ENCODE results near the gene PRKAA1. TPM values are rescaled to one million over a fixed set of nuclear protein-coding genes. Genes with fewer than 3 reads are reported as not detected.
A peak's percentile ranks its signal among the peaks of the same experiment; 100 is the strongest.
"Not testable (repeated sequence)": the region's sequence is repeated elsewhere in the genome, so short reads cannot be mapped to it uniquely, and the experiment has no call there.

The PRKAA1 gene
- polyA plus RNA-seq, 6 donors from 2014 or later = 22.6 to 44.8 (median 40.6) TPM

GRCh38 chr5:40831346-40832210 lies 33.4 kb upstream of the PRKAA1 start:
- Mint-ChIP-seq H3K4me3 (peak overlapping the region in 1 of 8 donors; percentile 96), H3K27me3 (no peaks in the 10 kb centered on the region), H3K36me3 (peaks cover 27 to 40% of the 10 kb centered on the region in 2 donors), H3K9me3 (no peaks in the 10 kb centered on the region), H3K27ac (peak overlapping the region in 2 of 6 donors; percentile 8 to 27), H3K4me1 (peaks cover 39 to 54% (median 50%) of the 10 kb centered on the region in 3 donors)
- ATAC-seq (ENCODE audit: low read depth in 2 of 2) = no peak
- no peak for DNase-seq

- H3K36me3 Mint-ChIP-seq = peaks cover 27 to 40% of the 10 kb centered on the region in 2 donors
- no peak overlapping the region for H3K4me3 Mint-ChIP-seq
- ATAC-seq (ENCODE audit: low read depth in 2 of 2) = no peak
- DNase-seq = no peak
- peak overlapping the region in 1 of 6 donors; percentile 21 for H3K27ac Mint-ChIP-seq
- H3K4me1 Mint-ChIP-seq = peaks cover 35 to 54% (median 36%) of the 10 kb centered on the region in 3 donors
- H3K9me3 Mint-ChIP-seq = no peaks in the 10 kb centered on the region
- H3K27me3 Mint-ChIP-seq = no peaks in the 10 kb centered on the region
Measured at GRCh38 chr5:40829748-40830533, 31.8 kb upstream of the PRKAA1 start.

- Mint-ChIP-seq H3K4me1 (peaks cover 27 to 44% (median 27%) of the 10 kb centered on the region in 3 donors), H3K9me3 (no peaks in the 10 kb centered on the region), H3K36me3 (peaks cover 24 to 37% of the 10 kb centered on the region in 2 donors), H3K27ac (peak overlapping the region in 3 of 6 donors; percentile 2 to 57 (median 49)), H3K27me3 (no peaks in the 10 kb centered on the region), H3K4me3 (no peak overlapping the region)
- DNase-seq = no peak
- no peak for ATAC-seq (ENCODE audit: low read depth in 2 of 2)
Measured at GRCh38 chr5:40828690-40829661, 30.8 kb upstream of the PRKAA1 start.

- no peak overlapping the region for H3K4me3 Mint-ChIP-seq
- H3K27me3 Mint-ChIP-seq = no peaks in the 10 kb centered on the region
- DNase-seq (no peak), ATAC-seq (ENCODE audit: low read depth in 2 of 2) (no peak)
- peaks cover 19 to 35% (median 24%) of the 10 kb centered on the region in 3 donors for H3K4me1 Mint-ChIP-seq
- H3K9me3 Mint-ChIP-seq = no peaks in the 10 kb centered on the region
- H3K27ac Mint-ChIP-seq = peak overlapping the region in 5 of 6 donors; percentile 1 to 73 (median 10)
- peaks cover 23 to 34% of the 10 kb centered on the region in 2 donors for H3K36me3 Mint-ChIP-seq
Measured at GRCh38 chr5:40828021-40828631, 30.0 kb upstream of the PRKAA1 start.

GRCh38 chr5:40827188-40827977 lies 29.2 kb upstream of the PRKAA1 start:
- DNase-seq = no peak
- Mint-ChIP-seq H3K4me3 (peak overlapping the region in 1 of 8 donors; percentile 65), H3K9me3 (no peaks in the 10 kb centered on the region)

GRCh38 chr5:40826489-40827187 lies 28.5 kb upstream of the PRKAA1 start:
- peaks cover 8 to 20% (median 14%) of the 10 kb centered on the region in 3 donors for H3K4me1 Mint-ChIP-seq
- H3K36me3 Mint-ChIP-seq = peaks cover 23 to 28% of the 10 kb centered on the region in 2 donors
- no peak overlapping the region for H3K4me3 Mint-ChIP-seq
- ATAC-seq (ENCODE audit: low read depth in 2 of 2) (no peak), DNase-seq (no peak)
- H3K27ac Mint-ChIP-seq = no peak overlapping the region
- no peaks in the 10 kb centered on the region for H3K27me3 Mint-ChIP-seq
- no peaks in the 10 kb centered on the region for H3K9me3 Mint-ChIP-seq

More at GRCh38 chr5:40827188-40827977, 29.2 kb upstream of the PRKAA1 start:
- ATAC-seq (ENCODE audit: low read depth in 2 of 2) = no peak
- H3K27me3 Mint-ChIP-seq = no peaks in the 10 kb centered on the region
- H3K4me1 Mint-ChIP-seq = peaks cover 14 to 28% (median 19%) of the 10 kb centered on the region in 3 donors
- peak overlapping the region in 3 of 6 donors; percentile 2 to 73 (median 10) for H3K27ac Mint-ChIP-seq
- peaks cover 23 to 34% of the 10 kb centered on the region in 2 donors for H3K36me3 Mint-ChIP-seq

- Mint-ChIP-seq H3K4me3 (peak overlapping the region in 1 of 8 donors; percentile 65), H3K27ac (peak overlapping the region in 2 of 6 donors; percentile 50 to 56), H3K36me3 (peaks cover 21 to 23% of the 10 kb centered on the region in 2 donors), H3K4me1 (peaks cover 8 to 14% (median 14%) of the 10 kb centered on the region in 3 donors)
- DNase-seq; H3K27me3 Mint-ChIP-seq; ATAC-seq (ENCODE audit: low read depth in 2 of 2); H3K9me3 Mint-ChIP-seq: not testable (repeated sequence)
Measured at GRCh38 chr5:40825461-40826043, 27.4 kb upstream of the PRKAA1 start.

GRCh38 chr5:40823459-40823858 lies 25.3 kb upstream of the PRKAA1 start:
- Mint-ChIP-seq H3K4me1 (peaks cover 2 to 4% (median 3%) of the 10 kb centered on the region in 3 donors), H3K4me3 (no peak overlapping the region), H3K9me3 (no peaks in the 10 kb centered on the region), H3K27ac (peak overlapping the region in 2 of 6 donors; percentile 39 to 55), H3K27me3 (no peaks in the 10 kb centered on the region), H3K36me3 (peaks cover 8 to 13% of the 10 kb centered on the region in 2 donors)
- no peak for ATAC-seq (ENCODE audit: low read depth in 2 of 2)
- no peak for DNase-seq

GRCh38 chr5:40813698-40814281 lies 15.6 kb upstream of the PRKAA1 start:
- no peak overlapping the region for H3K27ac Mint-ChIP-seq
- H3K9me3 Mint-ChIP-seq = no peaks in the 10 kb centered on the region
- H3K4me3 Mint-ChIP-seq = no peak overlapping the region
- no peaks in the 10 kb centered on the region for H3K4me1 Mint-ChIP-seq
- ATAC-seq (ENCODE audit: low read depth in 2 of 2) = no peak
- no peaks in the 10 kb centered on the region for H3K27me3 Mint-ChIP-seq
- no peak for DNase-seq
- no peaks in the 10 kb centered on the region for H3K36me3 Mint-ChIP-seq

GRCh38 chr5:40812125-40812524 lies 14.0 kb upstream of the PRKAA1 start:
- Mint-ChIP-seq H3K27ac (no peak overlapping the region), H3K36me3 (no peaks in the 10 kb centered on the region), H3K27me3 (no peaks in the 10 kb centered on the region), H3K4me1 (no peaks in the 10 kb centered on the region), H3K9me3 (no peaks in the 10 kb centered on the region), H3K4me3 (no peak overlapping the region)
- DNase-seq (no peak), ATAC-seq (ENCODE audit: low read depth in 2 of 2) (no peak)
